HTR-8/SVneo (cell line): ENCODE data around the gene TTC33.
"Not testable (repeated sequence)": the region's sequence is repeated elsewhere in the genome, so short reads cannot be mapped to it uniquely, and the experiment has no call there.

Source experiments
- DNase-seq: peaks from one replicate; pipeline ENCODE4 v3.0.0; 2011; ENCODE audit warnings: low spot score, mixed read lengths; ENCODE audit not compliant: insufficient read length
- FAIRE-seq: peaks from 2 replicates; lab custom pipeline; 2011; peaks lifted over from hg19 to GRCh38; lab: Jason Lieb, UNC

The TTC33 gene, protein sequence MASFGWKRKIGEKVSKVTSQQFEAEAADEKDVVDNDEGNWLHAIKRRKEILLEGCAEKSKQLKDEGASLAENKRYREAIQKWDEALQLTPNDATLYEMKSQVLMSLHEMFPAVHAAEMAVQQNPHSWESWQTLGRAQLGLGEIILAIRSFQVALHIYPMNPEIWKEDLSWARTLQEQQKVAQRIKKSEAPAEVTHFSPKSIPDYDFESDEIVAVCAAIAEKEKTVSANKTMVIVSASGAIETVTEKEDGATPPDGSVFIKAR

DNA sequence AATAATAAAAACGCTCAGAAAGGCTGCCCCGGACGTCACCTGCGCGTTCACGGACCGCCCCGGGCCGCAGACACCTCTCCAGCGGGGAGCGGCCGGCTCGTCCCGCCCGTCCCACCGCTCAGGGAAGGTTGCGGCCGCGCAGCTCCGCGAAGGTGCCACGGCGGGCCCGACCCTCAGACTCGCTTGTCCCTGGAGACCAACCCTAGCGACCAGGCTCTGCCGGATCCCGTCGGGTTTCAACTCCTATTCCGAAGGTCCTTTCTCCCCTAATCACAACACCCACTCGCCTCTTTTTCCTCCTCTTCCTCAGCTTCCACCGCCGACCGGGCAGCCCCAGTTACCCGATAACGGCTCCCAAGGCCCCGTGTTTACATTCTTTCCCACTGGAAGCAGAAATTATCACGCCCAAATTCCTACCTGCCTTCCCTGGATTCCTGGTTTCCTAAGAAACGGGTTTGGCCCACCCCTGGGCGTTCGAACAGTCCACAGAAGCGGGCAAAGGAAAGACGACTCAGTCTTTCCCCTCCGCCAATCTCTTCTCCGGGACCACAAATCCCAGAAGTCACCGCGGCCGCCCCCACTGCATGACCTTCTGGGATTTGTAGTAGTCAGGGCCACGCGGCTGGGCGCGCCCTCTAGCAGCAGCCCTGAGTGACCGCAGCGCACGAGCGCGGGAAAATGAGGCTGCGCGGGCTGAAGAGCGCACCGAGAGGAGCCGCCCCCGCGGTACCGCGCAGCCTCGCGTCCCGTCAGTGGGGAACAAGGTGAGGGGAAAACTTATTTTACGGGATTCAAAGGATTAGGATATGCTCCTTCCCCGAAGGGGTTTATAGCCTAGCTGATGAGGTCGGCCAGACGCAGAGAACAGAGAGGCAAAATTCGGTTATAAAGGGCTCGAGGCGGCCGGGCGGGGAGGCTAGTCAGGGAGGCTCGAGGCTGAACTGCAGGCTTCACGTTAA lies at the start of gene TTC33:
Gene TTC33, minus strand, starts transcription at position 555 of the 959 bp plus-strand sequence. CDS start 8,943 bp downstream, outside the sequence.
- DNase-seq (peak; percentile 99), FAIRE-seq (peak; percentile 97)

DNA sequence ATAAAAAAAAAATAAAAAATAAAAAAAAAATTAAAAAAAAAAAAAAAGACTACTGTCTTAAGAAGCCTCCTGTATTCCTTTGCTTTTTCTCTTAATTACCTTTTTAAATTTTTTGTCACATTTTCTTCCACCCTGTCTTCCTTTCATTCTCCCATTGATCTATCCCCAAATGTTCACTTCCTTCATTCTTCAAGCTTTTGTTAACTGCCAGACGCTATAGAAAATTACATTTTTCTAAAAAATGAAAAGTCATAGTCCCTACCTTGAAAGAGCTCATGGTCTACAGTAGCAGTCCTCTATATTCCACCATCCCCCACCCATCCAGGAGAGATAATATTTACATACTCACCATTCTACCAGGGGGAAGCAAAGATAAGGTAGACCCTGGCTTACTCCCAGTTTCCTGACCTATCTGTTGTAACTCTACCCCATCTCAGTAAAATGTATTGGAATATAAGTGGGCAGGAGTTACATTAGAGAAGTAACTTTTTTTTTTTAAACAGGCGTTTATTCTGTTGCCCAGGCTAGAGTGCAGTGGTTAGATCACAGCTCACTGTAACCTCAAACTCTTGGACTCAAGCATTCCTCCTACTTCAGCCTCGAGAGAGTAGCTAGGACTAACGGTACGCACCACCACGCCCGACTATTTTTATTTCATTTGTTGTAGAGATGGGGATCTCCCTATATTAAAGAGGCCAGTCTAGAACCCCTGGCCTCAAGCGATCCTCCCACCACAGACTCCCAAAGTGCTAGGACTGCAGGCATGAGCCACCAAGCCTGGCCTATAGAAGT lies 46.2 kb upstream of the TTC33 start:
- FAIRE-seq (no peak), DNase-seq (no peak)

DNA sequence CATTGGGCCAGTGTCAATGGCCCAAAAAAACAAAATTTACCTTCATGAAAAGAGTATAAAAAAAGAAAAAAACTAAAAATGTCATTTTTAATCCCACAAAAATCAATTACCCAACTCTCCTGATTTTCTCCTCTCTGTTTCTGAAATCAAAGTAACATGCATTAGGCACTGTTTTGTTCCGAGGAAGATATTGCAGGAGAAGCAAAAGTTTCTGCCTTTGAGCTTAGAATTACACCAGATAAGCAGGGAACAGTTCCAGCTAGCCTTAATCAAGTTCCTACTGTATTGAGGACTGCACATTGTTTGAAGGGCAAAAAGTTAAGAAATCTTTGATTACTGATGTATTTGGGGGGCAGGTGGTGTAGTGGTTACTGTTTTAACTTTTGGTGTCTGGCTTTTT lies 43.5 kb upstream of the TTC33 start:
- DNase-seq, result no peak
- no peak for FAIRE-seq

DNA sequence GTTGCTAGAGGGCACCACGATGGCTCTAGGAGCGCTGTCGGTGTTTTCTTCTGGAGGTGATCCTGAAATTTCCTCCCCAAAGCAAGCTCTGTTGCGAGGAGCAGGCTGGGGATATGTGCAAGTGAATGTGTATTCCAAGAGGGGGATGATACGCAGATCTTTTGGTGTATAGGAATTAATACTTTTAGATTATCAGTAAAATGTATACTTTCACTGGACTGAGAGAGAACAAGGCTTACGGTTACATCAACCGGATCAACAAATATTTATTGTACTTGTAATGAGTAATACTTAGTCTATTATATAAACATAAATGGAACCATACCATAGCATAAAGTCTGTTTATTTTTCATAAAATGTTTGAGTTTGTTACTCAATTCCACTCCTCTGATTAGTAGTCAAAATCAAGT lies 43.0 kb upstream of the TTC33 start:
- FAIRE-seq, result no peak
- peak; percentile 82 for DNase-seq

DNA sequence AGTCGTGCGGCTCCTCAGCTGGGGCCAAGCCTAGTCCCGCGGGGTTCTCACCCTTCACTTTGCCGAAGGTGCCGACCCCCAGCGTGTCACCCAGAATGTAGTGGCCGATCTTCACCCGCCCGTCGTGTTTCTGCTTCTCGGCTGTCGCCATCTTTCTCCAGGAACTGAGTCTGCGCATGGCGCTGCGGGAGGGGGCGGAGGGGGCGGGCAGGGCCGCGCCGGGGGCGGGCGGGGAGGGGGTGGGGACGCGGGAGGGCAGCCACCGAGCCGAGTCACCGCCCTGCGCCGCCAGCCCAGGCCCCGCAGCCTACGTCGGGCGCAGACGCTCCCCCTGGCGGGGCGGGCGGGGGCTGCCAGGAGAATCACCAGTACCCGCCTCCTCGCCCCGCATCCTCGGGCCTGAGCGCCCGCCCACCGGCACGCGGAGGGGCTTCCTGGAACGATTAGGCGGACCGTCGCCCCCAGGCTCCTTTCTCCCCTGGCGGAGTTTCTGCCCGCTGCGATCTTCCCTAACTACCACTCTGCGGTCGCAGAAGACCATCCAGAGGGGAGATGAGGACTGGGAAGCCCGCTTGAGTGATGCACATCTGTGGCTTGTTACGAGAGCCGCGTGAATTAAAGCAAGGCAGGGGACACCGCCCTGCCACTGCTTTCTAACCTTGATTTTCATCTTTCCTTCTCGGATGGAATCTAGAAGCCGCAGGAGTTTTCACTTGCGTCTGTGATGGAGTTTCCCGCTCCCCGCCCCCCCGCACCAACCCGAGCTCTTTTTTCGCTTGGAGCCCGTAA lies 42.4 kb upstream of the TTC33 start, which contains the start of gene PRKAA1:
Gene PRKAA1, minus strand, starts transcription at position 363 of the 789 bp plus-strand sequence. Its CDS starts 185 bp downstream, at position 178.
- FAIRE-seq, result peak; percentile 86
- peak; percentile 95 for DNase-seq

DNA sequence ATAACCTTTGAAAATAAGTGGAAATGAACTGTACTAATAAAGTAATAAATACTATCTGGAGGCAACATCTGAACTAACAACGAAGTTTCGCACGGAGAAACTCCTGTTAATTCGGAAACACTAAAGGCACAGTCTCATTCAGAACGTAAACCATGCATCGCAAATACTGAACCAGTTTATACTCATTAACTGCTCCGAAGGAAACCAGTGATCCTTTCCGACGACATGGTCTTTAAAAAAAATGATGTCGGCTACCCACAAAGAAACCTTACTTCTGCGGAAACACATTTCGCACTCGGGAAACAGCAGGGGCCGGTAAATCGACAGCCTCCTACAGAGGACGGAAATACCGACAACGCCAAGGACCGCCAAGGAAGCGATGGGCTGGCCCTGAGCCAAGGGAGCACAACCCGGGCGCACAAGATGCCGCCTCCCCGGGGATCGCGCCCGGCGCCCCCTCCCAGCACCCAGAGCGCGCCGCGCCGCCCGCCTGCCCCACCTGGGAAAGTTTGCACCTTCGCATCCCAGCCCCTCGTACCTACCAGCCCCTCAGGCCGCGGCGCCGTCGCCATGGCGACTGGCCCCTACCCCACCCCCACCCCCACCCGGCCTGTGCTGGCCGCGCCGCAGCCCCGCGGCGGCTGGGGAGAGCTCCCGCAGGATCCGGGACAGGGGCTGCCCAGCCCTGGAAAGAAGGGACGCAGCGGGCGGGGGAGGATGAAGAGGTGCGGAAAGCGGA lies 41.7 kb upstream of the TTC33 start:
- DNase-seq (peak; percentile 69), FAIRE-seq (peak; percentile 68)

DNA sequence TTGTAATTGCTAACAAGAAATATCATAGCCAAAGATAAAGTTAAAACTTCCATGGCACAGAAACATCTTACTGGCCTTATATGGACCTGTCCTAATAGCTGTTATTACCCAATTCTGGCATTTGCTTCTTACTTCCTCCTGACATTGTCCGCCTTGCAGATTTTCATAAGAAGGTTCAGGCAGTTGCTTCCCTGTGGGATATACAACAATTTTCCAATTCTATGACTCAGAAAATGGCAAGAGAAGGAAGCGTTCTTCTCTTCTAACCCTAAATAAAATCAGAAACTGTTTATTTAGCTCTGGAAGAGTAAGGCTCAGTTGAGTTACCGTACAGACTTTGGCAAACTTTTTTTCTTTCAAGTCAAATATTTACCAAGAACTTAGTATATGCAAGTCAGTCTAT lies 40.7 kb upstream of the TTC33 start:
- DNase-seq (no peak), FAIRE-seq (no peak)

DNA sequence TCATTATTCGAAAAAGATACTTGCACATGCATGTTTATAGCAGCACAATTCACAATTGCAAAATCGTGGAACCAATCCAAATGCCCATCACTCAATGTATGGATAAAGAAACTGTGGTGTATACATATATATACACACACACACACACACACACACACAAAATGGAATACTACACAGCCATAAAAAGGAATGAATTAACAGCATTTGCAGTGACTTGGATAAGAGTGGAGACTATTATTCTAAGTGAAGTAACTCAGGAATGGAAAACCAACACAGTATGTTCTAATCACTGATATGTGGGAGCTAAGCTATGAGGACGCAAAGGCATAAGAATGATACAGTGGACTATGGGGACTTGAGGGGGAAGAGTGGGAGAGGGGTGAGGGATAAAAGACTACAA lies 39.1 kb upstream of the TTC33 start:
- not testable (repeated sequence) for FAIRE-seq

DNA sequence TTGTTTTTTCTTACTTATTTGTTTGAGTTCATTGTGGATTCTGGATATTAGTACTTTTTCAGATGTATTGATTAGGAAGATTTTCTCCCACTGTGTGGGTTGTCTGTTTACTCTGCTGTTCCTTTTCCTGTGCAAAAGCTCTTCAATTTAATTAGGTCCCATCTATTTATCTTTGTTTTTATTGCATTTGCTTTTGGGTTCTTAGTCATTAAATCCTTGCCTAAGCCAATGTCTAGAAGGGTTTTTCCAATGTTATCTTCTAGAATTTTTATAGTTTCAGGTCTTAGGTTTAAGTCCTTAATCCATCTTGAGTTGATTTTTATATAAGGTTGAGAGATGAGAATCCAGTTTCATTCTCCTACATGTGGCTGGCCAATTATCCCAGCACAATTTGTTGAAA lies 38.6 kb upstream of the TTC33 start:
- not testable (repeated sequence) for FAIRE-seq, DNase-seq

More for the DNA sequence above, 39.1 kb upstream of the TTC33 start:
- not testable (repeated sequence) for DNase-seq

DNA sequence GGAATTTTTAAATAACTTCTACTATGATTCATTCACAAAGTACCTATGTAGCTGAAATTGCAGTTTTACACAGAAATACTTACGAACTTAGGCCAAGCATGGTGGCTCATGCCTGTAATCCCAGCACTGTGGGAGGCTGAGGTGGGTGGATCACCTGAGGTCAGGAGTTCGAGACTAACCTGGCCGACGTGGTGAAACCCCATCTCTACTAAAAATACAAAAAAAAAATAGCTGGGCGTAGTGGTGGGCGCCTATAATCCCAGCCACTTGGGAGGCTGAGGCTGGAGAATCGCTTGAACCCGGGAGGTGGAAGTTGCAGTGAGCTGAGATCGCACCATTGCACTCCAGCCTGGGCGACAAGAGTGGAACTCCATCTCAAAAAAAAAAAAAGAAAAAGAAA lies 36.9 kb upstream of the TTC33 start:
- FAIRE-seq, DNase-seq: not testable (repeated sequence)

DNA sequence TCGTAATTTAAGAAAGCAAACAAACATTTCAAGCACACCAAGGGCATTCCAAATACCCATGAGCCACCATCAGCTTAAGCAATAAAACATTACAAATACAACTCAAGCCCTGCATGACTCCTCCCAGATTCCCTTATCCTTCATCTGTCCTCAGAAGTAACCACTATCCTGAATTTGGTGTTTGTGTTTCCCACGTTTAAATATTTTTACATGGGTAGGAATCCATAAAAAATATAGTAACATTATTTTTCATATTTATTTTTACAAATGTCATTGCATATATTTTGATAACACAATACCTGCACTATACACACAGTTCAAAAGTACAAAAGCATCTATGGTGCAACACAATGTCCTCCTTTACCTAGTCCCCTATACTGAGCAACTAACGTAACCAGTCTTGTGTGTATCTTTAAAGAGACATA lies 36.0 kb upstream of the TTC33 start:
- FAIRE-seq, result no peak

DNA sequence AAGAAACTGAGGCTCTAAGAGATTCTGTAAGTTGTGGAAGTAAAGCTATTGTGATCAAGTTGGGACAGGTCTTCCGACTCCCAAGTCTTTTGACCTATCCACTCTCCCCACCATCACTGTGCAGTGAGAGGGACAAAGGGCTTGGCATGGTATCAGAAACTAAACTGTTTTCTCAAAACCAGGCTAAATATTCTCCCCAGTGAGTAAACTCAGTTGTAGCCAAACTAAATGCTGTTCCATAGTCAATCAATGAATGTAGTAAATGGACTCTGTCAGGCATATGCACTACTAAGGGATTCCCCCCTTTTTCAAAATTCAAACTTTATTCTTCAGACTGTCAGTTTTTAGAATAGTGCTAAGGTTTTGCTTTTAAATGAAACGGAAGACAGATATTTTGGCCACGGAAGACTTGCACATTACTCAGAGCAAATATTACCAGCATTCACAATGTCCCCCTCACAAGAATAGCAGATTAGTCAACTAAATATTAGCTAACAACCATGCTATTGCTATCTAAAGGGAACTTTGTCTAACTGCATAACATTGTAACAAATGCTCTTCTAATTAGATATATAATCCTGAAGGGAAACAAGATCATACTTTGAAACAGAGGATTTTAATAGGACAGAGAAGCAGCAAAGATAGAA lies 35.3 kb upstream of the TTC33 start:
- no peak for FAIRE-seq
- no peak for DNase-seq

More for the DNA sequence above, 36.0 kb upstream of the TTC33 start:
- no peak for DNase-seq

DNA sequence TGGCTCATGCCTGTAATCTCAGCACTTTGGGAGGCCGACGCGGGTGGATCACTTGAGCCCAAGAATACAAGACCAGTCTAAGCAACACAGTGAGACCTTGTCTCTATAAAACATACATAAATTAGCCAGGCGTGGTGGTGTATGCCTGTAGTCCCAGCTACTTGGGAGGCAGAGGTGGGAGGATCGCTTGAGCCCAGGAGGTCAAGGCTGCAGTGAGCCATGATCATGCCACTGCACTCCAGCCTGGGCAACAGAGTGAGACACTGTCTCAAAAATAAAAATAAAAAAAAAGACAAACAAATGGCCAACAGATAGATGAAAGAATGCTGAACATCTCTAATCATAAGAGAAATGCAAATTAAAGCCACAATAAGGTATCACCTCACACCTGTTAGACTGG lies 33.2 kb upstream of the TTC33 start:
- not testable (repeated sequence) for FAIRE-seq, DNase-seq

DNA sequence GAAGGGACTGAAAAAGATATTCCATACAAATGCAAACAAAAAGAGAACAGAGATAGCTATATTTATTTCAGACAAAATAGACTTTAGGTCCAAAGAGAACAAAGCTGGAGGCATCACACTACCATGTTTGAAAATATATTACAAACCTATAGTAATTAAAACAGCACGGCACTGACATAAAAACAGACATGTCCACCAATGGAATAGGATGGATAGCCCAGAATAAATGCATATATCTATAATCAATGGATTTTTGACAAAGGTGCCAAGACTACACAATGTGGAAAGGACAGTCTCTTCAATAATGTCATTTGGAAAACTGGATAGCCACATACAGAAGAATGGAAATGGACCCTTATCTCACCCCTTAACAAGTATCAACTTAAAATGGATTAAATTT lies 32.2 kb upstream of the TTC33 start:
- FAIRE-seq, result no peak
- no peak for DNase-seq

DNA sequence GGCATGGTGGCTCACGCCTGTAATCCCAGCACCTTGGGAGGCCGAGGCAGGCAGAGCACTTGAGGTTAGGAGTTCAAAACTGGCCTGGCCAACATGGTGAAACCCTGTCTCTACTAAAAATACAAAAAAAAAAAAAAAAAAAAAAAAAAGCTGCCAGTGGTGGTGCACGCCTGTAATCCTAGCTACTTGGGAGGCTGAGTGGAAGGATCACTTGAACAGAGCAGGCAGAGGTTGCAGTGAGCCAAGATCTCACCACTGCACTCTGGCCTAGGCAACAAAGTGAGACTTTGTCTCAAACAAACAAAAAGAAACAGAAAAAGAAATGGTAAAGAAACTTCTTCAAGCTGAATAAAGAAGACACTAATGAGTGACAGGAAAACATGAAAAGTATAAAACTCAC lies 30.9 kb upstream of the TTC33 start:
- not testable (repeated sequence) for DNase-seq, FAIRE-seq

DNA sequence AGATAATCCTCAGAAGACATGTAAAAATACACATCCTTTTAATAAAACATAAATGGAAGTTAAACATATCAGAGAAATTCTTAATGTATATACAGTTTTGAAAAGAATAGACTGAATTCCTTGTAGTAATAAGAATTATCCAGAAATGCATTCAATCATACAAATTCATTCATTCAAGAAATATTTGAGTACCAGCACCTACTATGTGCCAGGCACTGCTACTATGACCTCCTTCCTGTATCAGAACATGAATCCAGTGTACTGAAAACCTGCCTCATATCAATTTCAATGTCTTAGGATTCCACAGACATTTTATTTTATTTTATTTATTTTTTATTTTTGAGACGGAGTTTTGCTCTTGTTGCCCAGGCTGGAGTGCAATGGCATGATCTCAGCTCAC lies 29.2 kb upstream of the TTC33 start:
- no peak for DNase-seq
- no peak for FAIRE-seq

DNA sequence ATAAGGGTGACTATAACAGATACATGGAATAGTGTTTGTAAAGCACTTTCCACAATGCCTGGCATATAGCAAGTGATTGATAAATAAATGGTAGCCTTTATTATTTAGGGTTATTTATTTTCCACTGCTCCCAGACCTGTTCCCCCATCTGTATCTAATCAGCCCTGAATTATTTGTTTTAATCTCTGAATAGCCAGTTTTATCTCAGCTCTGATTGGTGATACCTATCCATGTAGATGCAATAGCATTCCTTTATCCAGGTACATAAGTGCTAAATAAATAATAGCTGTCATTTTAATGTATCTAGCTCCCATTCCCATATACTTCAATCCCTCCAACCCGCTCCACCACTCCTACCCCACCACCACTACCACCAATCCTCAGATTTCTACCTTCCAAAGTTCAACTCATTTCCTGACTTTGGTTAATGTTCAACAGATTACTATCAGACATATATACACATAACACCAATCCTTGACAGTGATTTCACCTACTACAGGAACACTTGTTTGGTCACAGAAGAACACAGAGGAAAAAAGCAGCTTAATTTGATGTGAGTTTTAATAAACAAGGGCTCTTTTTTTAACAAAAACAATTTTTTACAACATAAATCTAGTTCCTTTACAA lies 28.4 kb upstream of the TTC33 start:
- no peak for FAIRE-seq
- DNase-seq, result no peak
